Measurements from ENCODE around the gene POU2F3. TPM values are rescaled to one million over a fixed set of nuclear protein-coding genes. Genes with fewer than 3 reads are reported as not detected.

POU2F3 gene
- total and polyA plus RNA-seq, 2 of the 13 experiments (the other 11 are each of a cell fraction or from before 2014, with no cell fraction given) = not detected

DNA sequence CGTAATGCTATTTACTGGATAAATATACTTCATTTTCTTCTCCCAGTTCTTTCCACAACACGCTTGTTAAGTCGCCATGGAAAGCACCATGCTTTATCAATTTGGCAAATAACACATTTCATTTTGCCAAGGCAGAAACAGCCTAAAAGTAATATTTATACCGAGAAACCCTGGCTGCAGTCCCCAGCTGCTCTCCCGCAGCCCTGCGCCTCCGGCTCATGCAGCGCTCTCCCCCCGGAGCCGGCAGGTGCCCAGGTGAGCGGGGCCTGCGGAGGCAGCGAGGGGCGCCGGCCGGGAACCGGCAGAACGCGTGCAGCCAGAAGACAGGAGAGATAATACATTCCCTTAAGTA, 95.6 kb downstream of the POU2F3 start (continued):
- TF ChIP-seq, protein P1, sequence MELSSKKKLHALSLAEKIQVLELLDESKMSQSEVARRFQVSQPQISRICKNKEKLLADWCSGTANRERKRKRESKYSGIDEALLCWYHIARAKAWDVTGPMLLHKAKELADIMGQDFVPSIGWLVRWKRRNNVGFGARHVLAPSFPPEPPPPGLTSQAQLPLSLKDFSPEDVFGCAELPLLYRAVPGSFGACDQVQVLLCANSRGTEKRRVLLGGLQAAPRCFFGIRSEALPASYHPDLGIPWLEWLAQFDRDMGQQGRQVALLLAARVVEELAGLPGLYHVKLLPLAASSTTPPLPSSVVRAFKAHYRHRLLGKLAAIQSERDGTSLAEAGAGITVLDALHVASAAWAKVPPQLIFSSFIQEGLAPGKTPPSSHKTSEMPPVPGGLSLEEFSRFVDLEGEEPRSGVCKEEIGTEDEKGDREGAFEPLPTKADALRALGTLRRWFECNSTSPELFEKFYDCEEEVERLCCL (CRISPR knock-in tag; IDR thresholded peaks at IDR 0.05; ENCODE audit: borderline replicate concordance) = no peak
- TF ChIP-seq PHF20 (CRISPR knock-in tag; IDR thresholded peaks at IDR 0.05) = no peak
- no peak for TF ChIP-seq ELF4 (CRISPR knock-in tag; IDR thresholded peaks at IDR 0.05; ENCODE audit: borderline replicate concordance)
- no peak for TF ChIP-seq ZNF33A (CRISPR knock-in tag; IDR thresholded peaks at IDR 0.05; ENCODE audit: borderline replicate concordance)
- no peak for TF ChIP-seq ZSCAN30 (CRISPR knock-in tag; IDR thresholded peaks at IDR 0.05)
- TF ChIP-seq, protein P2, sequence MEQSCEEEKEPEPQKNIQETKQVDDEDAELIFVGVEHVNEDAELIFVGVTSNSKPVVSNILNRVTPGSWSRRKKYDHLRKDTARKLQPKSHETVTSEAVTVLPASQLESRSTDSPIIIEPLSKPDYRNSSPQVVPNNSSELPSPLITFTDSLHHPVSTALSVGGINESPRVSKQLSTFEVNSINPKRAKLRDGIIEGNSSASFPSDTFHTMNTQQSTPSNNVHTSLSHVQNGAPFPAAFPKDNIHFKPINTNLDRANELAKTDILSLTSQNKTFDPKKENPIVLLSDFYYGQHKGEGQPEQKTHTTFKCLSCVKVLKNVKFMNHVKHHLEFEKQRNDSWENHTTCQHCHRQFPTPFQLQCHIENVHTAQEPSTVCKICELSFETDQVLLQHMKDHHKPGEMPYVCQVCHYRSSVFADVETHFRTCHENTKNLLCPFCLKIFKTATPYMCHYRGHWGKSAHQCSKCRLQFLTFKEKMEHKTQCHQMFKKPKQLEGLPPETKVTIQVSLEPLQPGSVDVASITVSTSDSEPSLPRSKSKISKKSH (CRISPR knock-in tag; IDR thresholded peaks at IDR 0.05; ENCODE audit: borderline replicate concordance) = no peak
- TF ChIP-seq, protein P3, sequence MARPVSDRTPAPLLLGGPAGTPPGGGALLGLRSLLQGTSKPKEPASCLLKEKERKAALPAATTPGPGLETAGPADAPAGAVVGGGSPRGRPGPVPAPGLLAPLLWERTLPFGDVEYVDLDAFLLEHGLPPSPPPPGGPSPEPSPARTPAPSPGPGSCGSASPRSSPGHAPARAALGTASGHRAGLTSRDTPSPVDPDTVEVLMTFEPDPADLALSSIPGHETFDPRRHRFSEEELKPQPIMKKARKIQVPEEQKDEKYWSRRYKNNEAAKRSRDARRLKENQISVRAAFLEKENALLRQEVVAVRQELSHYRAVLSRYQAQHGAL (CRISPR knock-in tag; IDR thresholded peaks at IDR 0.05; ENCODE audit: not compliant biosample characterization) = no peak
- no peak for TF ChIP-seq ZNF343 (CRISPR knock-in tag; IDR thresholded peaks at IDR 0.05)
- TF ChIP-seq CHD4 (IDR thresholded peaks at IDR 0.05; ENCODE audit: borderline replicate concordance, low read length) = no peak
- TF ChIP-seq ZNF230 (CRISPR knock-in tag; IDR thresholded peaks at IDR 0.05) = no peak
- no peak for TF ChIP-seq ZNF782 (CRISPR knock-in tag; IDR thresholded peaks at IDR 0.05; ENCODE audit: borderline replicate concordance)
- TF ChIP-seq, protein P4, sequence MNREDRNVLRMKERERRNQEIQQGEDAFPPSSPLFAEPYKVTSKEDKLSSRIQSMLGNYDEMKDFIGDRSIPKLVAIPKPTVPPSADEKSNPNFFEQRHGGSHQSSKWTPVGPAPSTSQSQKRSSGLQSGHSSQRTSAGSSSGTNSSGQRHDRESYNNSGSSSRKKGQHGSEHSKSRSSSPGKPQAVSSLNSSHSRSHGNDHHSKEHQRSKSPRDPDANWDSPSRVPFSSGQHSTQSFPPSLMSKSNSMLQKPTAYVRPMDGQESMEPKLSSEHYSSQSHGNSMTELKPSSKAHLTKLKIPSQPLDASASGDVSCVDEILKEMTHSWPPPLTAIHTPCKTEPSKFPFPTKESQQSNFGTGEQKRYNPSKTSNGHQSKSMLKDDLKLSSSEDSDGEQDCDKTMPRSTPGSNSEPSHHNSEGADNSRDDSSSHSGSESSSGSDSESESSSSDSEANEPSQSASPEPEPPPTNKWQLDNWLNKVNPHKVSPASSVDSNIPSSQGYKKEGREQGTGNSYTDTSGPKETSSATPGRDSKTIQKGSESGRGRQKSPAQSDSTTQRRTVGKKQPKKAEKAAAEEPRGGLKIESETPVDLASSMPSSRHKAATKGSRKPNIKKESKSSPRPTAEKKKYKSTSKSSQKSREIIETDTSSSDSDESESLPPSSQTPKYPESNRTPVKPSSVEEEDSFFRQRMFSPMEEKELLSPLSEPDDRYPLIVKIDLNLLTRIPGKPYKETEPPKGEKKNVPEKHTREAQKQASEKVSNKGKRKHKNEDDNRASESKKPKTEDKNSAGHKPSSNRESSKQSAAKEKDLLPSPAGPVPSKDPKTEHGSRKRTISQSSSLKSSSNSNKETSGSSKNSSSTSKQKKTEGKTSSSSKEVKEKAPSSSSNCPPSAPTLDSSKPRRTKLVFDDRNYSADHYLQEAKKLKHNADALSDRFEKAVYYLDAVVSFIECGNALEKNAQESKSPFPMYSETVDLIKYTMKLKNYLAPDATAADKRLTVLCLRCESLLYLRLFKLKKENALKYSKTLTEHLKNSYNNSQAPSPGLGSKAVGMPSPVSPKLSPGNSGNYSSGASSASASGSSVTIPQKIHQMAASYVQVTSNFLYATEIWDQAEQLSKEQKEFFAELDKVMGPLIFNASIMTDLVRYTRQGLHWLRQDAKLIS (CRISPR knock-in tag; IDR thresholded peaks at IDR 0.05) = 0 out of 2 replicates have a peak, but pooled peaks have one; percentile 7
- no peak for TF ChIP-seq GATA4 (IDR thresholded peaks at IDR 0.05; ENCODE audit: borderline replicate concordance, low read depth)
- no peak for TF ChIP-seq ZNF556 (CRISPR knock-in tag; IDR thresholded peaks at IDR 0.05; ENCODE audit: borderline replicate concordance)
- TF ChIP-seq, protein P5, sequence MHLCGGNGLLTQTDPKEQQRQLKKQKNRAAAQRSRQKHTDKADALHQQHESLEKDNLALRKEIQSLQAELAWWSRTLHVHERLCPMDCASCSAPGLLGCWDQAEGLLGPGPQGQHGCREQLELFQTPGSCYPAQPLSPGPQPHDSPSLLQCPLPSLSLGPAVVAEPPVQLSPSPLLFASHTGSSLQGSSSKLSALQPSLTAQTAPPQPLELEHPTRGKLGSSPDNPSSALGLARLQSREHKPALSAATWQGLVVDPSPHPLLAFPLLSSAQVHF (CRISPR knock-in tag; IDR thresholded peaks at IDR 0.05) = 0 out of 2 replicates have a peak, but pooled peaks have one; percentile 5
- 0 out of 2 replicates have a peak, but pooled peaks have one; percentile 43 for TF ChIP-seq GLI4 (CRISPR knock-in tag; IDR thresholded peaks at IDR 0.05; ENCODE audit: borderline replicate concordance)
- TF ChIP-seq ZBTB7B (CRISPR knock-in tag; IDR thresholded peaks at IDR 0.05) = no peak
- TF ChIP-seq, protein P6, sequence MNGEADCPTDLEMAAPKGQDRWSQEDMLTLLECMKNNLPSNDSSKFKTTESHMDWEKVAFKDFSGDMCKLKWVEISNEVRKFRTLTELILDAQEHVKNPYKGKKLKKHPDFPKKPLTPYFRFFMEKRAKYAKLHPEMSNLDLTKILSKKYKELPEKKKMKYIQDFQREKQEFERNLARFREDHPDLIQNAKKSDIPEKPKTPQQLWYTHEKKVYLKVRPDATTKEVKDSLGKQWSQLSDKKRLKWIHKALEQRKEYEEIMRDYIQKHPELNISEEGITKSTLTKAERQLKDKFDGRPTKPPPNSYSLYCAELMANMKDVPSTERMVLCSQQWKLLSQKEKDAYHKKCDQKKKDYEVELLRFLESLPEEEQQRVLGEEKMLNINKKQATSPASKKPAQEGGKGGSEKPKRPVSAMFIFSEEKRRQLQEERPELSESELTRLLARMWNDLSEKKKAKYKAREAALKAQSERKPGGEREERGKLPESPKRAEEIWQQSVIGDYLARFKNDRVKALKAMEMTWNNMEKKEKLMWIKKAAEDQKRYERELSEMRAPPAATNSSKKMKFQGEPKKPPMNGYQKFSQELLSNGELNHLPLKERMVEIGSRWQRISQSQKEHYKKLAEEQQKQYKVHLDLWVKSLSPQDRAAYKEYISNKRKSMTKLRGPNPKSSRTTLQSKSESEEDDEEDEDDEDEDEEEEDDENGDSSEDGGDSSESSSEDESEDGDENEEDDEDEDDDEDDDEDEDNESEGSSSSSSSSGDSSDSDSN (CRISPR knock-in tag; IDR thresholded peaks at IDR 0.05) = no peak
- no peak for TF ChIP-seq HHEX (CRISPR knock-in tag; IDR thresholded peaks at IDR 0.05)
- no peak for TF ChIP-seq ARNTL (CRISPR knock-in tag; IDR thresholded peaks at IDR 0.05)
